Kidney (tissue), 14 donors: ENCODE data around the gene TJAP1. TPM values are rescaled to one million over a fixed set of nuclear protein-coding genes. Genes with fewer than 3 reads are reported as not detected.

Experiments
- DNase-seq, 5 donors: peaks; one replicate each; pipeline ENCODE4 v3.0.0-alpha.2; 2013 to 2020
- FAIRE-seq: peaks from 2 replicates; lab custom pipeline; 2012; peaks lifted over from hg19 to GRCh38; lab: Jason Lieb, UNC
- H3K27ac ChIP-seq, 2 donors: one replicate each; pipeline ENCODE4 v1.7.0; 2013; ENCODE audit warnings: low read depth in 2 of 2, low read length in 2 of 2, inconsistent platforms in 1 of 2
- H3K27me3 ChIP-seq: one replicate; pipeline ENCODE4 v1.7.1; 2013; ENCODE audit warnings: low read length, inconsistent platforms; ENCODE audit not compliant: control insufficient read depth, insufficient read depth
- H3K36me3 ChIP-seq, 3 donors: one replicate each; pipeline versions ENCODE4 v1.7.0 to v1.7.1; 2013; ENCODE audit warnings: low read length in 3 of 3, control low read depth in 1 of 3, inconsistent platforms in 1 of 3; ENCODE audit not compliant: insufficient read depth in 3 of 3, control insufficient read depth in 2 of 3
- H3K4me1 ChIP-seq, 3 donors: one replicate each; pipeline versions ENCODE4 v1.7.0 to v1.7.1; 2013; ENCODE audit warnings: low read length in 3 of 3, inconsistent platforms in 1 of 3, low read depth in 1 of 3; ENCODE audit not compliant: control insufficient read depth in 2 of 3, insufficient read depth in 2 of 3
- H3K4me3 ChIP-seq, 3 donors: one replicate each; pipeline versions ENCODE4 v1.7.0 to v1.8.1; 2013; ENCODE audit warnings: low read length in 3 of 3, control low read depth in 1 of 3, inconsistent platforms in 1 of 3
- H3K9ac ChIP-seq, 3 donors: one replicate each; pipeline versions ENCODE4 v1.7.0 to v1.7.1; 2013; ENCODE audit warnings: low read length in 3 of 3, control low read depth in 1 of 3, inconsistent platforms in 1 of 3
- H3K9me3 ChIP-seq, 3 donors: one replicate each; pipeline versions ENCODE4 v1.7.0 to v1.7.1; 2013; ENCODE audit warnings: low read length in 3 of 3, control low read depth in 1 of 3, inconsistent platforms in 1 of 3; ENCODE audit not compliant: control insufficient read depth in 2 of 3, insufficient read depth in 1 of 3
- intact Hi-C: fragments of 100-400 bp; cut with DNase I; formaldehyde crosslinking; loops from one replicate; pipeline ENCODE4 v1.11.1; 2022
- polyA plus RNA-seq: library from polyadenylated mRNA; stranded (reverse); fragments of 350-450 nt; fragmentation: Illumina TruSeq; extraction: RNeasy Lipid Tissue Mini Kit (QIAGEN cat#74804); gene quantifications from one replicate; pipeline ENCODE4 v1.2.3, GENCODE V29; 2014; ENCODE audit warnings: low read depth, low replicate concordance; ENCODE audit not compliant: insufficient read depth
- total RNA-seq: library from RNA; stranded (reverse); fragmentation: NEBNext Ultra II Directional; extraction: Animal tissue kit (Norgen Biotek cat#: 25700); gene quantifications from one replicate; pipeline ENCODE4 v1.2.1, GENCODE V29; 2021
- TF ChIP-seq, protein P1 (sequence below): IDR thresholded peaks from 3 replicates; pipeline ENCODE4 v1.5.1; 2012; ENCODE audit warnings: mild to moderate bottlenecking, moderate library complexity, borderline replicate concordance; ENCODE audit not compliant: insufficient read depth; ENCODE audit errors: extremely low read depth
- donor health status: control.
- donor health status: control.
- donor health status: control.
- donor health status: control.
- donor health status: control.
- donor health status: DM: yes; HTN: yes; CAD: no.
- donor health status: Normal renal cell carcinoma (clear cell type).

TJAP1 gene
- total and polyA plus RNA-seq, 2 donors from 2014 or later, result 13.6 to 38.5 TPM

GRCh38 chr6:43450699-43451131 lies 26.7 kb upstream of the TJAP1 start:
- Histone ChIP-seq H3K9ac (no peak overlapping the region), H3K9me3 (no peaks in the 10 kb centered on the region), H3K27me3 (no peaks in the 10 kb centered on the region), H3K4me3 (no peak overlapping the region), H3K27ac (no peak overlapping the region), H3K36me3 (peaks cover 0 to 39% (median 8%) of the 10 kb centered on the region in 3 donors), H3K4me1 (peaks cover 0 to 5% (median 0%) of the 10 kb centered on the region in 3 donors)
- intact Hi-C loops, result loop anchor here (10.0 kb wide), 1 partner anchor 54 kb away; no protein-coding TSS in a partner anchor
- DNase-seq (no peak), FAIRE-seq (no peak)
- TF ChIP-seq, protein P1, sequence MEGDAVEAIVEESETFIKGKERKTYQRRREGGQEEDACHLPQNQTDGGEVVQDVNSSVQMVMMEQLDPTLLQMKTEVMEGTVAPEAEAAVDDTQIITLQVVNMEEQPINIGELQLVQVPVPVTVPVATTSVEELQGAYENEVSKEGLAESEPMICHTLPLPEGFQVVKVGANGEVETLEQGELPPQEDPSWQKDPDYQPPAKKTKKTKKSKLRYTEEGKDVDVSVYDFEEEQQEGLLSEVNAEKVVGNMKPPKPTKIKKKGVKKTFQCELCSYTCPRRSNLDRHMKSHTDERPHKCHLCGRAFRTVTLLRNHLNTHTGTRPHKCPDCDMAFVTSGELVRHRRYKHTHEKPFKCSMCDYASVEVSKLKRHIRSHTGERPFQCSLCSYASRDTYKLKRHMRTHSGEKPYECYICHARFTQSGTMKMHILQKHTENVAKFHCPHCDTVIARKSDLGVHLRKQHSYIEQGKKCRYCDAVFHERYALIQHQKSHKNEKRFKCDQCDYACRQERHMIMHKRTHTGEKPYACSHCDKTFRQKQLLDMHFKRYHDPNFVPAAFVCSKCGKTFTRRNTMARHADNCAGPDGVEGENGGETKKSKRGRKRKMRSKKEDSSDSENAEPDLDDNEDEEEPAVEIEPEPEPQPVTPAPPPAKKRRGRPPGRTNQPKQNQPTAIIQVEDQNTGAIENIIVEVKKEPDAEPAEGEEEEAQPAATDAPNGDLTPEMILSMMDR, result no peak

GRCh38 chr6:43451348-43451747 lies 26.0 kb upstream of the TJAP1 start:
- H3K36me3 ChIP-seq, result peaks cover 0 to 33% (median 7%) of the 10 kb centered on the region in 3 donors
- TF ChIP-seq, protein P1, result no peak
- no peak for FAIRE-seq

DNA sequence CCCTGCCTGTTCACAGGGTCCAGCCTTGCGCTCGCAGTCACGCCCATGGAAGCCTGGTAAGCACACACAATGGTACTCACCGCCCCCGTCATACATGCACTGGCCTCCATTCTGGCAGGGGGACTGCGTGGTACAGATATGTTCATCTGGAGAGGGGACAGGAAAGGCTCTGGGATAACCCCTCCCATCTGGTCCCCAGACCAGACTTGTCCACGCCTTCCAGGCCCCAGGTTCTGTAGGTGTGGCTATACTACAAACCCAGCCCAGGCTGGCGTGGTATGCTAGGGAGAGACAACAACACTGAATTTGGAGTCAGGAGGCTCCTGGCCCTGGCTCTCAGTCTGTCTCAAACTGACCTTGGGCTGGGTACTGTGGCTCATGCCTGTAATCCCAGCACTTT lies 25.4 kb upstream of the TJAP1 start:
- TF ChIP-seq, protein P1, result no peak
- no peak for FAIRE-seq

More at GRCh38 chr6:43451348-43451747, 26.0 kb upstream of the TJAP1 start:
- Histone ChIP-seq H3K4me1 (peaks cover 0 to 6% (median 0%) of the 10 kb centered on the region in 3 donors), H3K9ac (no peak overlapping the region), H3K27ac (no peak overlapping the region), H3K9me3 (no peaks in the 10 kb centered on the region), H3K4me3 (no peak overlapping the region), H3K27me3 (peaks cover 3% of the 10 kb centered on the region)
- intact Hi-C loops, result loop anchor here (10.0 kb wide), 1 partner anchor 53 kb away; no protein-coding TSS in a partner anchor
- DNase-seq, result no peak

More for the DNA sequence above, 25.4 kb upstream of the TJAP1 start:
- intact Hi-C loops, result loop anchor here (10.0 kb wide), 1 partner anchor 53 kb away; no protein-coding TSS in a partner anchor
- no peak overlapping the region for H3K4me3 ChIP-seq
- no peaks in the 10 kb centered on the region for H3K9me3 ChIP-seq
- peaks cover 3% of the 10 kb centered on the region for H3K27me3 ChIP-seq
- peaks cover 0 to 31% (median 6%) of the 10 kb centered on the region in 3 donors for H3K36me3 ChIP-seq
- no peak for DNase-seq
- H3K27ac ChIP-seq, result no peak overlapping the region
- H3K9ac ChIP-seq, result no peak overlapping the region
- peaks cover 0 to 6% (median 0%) of the 10 kb centered on the region in 3 donors for H3K4me1 ChIP-seq
